HTERT RPE-1 (cell line): ENCODE data around the gene ZBED2.
"Not testable (repeated sequence)": the region's sequence is repeated elsewhere in the genome, so short reads cannot be mapped to it uniquely, and the experiment has no call there.

Source experiments
- in situ Hi-C: fragments of 300-500 bp; cut with MboI; formaldehyde crosslinking; loops from 4 replicates; pipeline ENCODE4 v1.14.3; 2020; ENCODE audit warnings: low sequenced_read_pairs

ZBED2 gene

DNA sequence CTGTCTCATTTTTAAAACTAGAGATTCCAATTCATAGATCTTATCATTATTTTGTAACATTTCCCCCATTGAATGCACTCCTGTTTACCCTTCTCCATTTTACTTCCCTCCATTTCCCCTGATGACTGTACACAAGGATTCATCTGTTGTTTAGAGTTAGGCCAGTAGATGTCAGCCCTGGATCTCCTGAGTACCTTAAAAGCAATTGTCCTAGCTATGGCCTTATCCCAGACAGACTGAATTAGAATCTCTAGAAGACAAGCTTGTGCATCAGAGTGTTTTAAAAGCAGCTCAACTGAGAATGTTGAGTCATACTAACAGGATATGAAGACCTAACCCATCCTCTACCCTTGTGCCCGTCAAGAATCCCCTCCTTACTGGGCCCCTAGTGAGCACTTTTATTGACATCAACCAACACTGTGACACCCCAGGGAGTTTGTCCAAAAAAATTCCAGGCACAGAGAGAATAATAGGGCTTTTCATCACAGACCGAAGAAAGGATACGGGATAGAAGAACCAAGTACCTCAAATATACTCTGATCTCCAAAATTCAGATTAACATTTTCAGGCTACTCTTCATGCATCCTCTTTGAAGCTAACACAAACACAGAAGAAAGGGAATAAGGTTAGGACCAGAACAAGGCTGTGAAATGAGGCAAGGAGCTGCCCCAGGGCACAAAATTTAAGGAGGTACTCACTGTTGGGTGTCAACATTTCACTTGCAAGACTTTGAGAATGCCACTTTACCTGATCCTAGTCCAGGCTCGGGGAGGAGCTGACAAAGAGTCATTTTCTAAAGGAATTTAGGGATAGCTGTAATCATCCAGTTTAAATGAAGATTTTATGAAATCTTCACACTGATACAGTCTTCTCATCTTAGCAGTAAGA is 17.1 kb downstream of the ZBED2 start:
- in situ Hi-C loops = no loop called here

DNA sequence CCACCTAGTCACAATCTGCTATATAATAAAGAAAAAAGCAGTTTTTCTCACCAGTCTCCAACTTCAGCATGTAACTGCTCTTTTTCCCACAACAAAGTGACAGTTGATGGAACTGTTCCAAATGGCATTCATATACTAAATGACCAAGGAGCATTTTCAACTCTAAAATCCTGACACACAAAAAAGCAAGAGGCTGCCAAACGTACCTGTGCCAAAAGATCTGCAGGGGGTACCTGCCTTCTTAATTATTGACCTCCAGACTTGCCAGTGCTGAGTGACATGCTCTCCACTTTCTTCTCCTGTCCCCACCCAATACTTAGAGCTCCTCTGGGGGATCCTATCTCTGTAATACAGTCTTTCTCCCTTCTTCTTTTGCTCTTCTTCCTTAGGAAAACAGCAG is 18.0 kb downstream of the ZBED2 start:
- in situ Hi-C loops = no loop called here

DNA sequence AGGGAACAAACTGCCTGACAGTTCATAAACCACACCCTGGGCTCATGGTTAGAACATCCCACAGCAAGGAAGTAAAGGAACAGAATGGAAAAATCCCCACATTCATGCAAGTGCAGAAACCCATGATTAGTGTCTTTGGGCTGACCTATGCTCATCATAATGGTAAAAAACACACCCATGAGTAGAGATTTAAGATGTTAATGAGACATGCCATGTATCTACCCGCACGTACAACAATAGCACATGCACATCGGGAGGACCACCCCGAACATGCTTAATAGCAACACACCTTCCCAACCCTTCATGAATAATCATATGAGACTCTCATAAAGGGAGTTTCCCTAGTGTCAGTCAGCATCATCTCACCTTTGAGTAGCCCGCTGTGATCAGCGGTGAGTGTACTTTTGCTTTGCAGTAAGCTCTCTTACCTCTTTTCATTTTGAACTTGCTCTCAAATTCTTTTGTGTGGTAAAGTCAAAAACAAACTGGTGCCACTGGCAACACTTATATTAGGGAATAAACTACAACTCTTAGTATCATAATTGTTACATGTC is 23.2 kb downstream of the ZBED2 start:
- in situ Hi-C loops = no loop called here

DNA sequence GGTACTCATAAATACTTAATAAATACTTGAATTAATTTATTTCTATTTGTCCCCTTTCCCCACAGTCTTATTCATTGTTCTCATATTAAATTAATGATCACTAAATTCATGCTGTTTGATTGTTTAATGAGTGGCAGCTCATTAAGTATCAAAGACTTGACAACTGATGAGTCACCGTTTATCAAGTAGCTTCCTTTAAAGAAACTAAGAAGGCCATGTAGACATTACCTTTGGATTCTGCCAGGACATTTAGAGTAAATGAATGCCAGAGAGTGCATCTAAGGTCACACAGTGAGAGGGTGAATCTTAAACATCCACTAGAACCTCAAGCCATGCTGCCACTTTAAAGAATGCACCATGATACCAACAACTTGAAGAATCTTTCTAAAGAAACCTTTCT is 23.9 kb downstream of the ZBED2 start:
- in situ Hi-C loops = no loop called here

DNA sequence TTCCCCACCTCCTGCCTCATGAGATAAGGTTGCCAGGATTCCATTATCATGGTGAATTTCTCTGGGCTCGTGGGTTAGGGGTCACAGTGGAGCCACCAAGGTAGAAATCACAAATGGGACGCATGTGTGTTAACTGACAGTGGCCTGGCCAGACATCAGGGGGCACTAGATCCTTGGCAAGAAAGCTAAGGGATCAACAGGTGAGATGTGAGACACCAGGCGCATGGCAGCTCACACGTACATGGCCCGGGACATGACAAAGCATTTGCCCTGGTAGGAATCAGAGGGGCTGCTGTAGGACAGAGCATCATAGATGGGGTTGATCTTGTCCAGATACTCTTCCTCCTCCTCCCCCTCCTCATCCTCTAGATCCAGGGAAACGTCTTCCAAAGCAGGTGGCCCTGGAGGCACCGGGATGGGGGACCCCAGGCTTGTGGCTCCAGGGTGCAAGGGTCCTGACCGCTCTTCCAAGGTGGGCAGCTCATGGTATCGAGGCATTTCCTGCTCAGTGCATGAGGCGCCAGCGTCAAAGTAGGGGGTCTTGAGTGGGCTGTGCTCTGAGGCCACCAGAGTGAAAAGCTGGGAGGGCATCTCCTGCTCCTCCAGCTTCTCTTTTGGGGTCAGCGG is 24.6 kb downstream of the ZBED2 start:
- in situ Hi-C loops = no loop called here

DNA sequence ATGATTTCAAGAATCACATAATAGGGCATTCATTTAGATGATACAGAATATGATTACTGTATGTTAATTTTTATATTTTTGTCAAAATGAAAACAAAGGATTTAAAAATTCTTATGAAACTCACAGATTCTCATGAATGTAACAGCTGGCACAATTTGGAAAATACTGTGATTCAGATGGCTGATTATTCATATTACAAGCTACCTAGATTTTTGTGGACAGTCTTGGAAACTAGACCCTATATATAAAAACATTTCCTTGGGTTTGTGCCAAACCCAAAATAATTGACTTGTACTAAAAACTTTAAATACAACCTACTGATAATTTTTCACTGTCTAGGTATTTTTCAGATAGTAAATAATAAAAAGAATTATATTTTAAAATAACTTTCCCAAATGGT is 26.2 kb downstream of the ZBED2 start:
- in situ Hi-C loops = no loop called here

DNA sequence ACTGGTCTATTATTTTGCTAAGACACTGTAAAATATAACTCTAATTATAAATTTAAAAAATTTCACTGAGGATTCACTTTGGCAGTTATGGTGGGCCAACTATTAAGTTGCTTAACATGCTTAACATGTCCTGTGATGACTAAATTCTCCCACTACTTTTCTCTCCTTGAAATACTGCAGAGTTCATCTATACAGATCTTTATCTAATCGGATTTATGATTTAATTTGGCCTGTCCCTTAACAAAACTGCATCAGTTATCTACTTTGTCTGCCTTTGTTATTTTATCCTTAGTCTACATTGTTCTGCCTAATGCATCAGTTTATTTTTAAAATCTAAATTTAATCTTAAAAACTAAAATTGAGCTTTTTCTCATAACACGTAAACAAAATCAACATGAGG is 26.8 kb downstream of the ZBED2 start:
- in situ Hi-C loops = no loop called here

DNA sequence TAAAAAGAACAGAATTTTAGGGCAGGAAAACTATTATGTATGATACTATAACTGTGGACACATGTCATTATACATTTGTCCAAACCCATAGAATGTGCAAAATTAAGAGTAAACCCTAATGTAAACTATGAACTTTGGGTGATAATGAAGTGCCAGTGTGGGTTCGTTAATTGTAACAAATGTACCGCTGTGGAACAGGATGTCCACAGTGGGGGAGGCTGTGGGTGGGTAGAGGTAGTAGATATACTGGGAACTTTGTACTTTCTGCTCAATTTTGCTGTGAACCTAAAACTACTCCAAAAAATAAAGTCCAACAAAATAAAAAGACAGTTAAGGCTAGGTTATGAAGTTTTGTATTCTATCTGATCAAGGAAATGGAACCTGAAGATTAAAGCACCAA is 28.3 kb downstream of the ZBED2 start:
- in situ Hi-C loops = no loop called here

DNA sequence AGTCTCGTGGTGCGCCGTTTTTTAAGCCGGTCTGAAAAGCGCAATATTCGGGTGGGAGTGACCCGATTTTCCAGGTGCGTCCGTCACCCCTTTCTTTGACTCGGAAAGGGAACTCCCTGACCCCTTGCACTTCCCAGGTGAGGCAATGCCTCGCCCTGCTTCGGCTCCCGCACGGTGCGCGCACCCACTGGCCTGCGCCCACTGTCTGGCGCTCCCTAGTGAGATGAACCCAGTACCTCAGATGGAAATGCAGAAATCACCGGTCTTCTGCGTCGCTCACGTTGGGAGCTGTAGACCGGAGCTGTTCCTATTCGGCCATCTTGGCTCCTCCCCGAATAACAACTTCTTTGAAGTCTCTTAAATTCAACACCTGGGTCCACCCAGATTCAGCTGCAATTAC is 33.2 kb downstream of the ZBED2 start:
- in situ Hi-C loops = not testable (repeated sequence)

DNA sequence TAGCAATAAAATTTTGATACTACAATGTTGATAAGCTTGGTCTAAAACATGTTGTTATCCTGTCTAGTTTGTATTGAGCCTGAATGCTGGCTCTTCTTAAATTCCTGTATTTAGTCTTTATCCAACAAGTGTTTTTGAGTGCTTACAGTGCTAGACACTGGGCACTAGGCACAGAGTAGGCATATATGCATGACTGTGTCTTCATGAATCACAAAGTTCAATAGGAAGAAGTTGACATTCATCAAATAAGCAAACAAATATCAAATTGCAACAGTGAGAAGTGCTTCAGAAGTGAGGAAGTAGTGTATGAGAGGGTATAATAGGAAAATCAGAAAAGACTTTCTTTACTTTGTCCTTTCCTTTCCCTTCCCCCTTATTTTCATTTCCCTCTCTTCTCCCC is 46.4 kb downstream of the ZBED2 start:
- in situ Hi-C loops = no loop called here

DNA sequence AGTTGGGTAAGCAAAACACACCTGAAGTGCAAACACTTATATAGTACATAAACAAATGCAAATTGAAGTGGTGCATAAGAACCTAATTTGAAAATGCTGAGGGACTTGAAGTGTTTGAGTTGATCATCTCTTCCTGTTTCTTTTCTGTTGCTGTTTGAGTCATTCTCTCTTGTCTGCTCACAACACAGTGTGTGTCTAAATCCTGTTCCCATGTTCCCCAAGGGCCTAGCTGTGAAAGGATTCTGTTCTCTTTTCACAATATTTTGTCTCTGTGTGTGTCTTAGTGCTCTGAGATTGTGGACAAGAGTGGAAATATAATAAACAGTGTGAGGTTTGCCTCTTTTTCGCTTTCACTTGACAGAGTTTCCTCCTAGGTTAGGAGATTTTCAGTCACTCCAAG is 47.1 kb downstream of the ZBED2 start:
- in situ Hi-C loops = no loop called here

DNA sequence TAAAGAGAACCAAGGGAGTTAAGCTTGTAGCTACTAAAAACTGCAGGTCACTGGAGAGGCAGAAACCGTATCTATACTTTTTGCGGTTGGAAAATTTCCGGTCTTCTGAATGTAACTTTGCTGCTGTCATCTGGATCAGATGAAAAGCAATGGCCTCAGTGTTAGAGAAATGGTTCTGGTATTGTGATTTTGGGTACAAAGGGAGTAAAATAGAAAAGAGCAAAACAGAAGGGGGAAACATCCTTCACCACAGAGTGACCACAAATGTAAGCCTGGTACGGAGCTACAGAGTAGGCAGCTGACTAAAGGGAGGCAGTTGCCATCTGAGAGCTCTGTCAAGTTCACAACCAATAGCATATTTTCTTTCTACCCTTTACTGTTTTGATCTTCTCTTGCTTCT is 47.5 kb downstream of the ZBED2 start:
- in situ Hi-C loops = no loop called here

DNA sequence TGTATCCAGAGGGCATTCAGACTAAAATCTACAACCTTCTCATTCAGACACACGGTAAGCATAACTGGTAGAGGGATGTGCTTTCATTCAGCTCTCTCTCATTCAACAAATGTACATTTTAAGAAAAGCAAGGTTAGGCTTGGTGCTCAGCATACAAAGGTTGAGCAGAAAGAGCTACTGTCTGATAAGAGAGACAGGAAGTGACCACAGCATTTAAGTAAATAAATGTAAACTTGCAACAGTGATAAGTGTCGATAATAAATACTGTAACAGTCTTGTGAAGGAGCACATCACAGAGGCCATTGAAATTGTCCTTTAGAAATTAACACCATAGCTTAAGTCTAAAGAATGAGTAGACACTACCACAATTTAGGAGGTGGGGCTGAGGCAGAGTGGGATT is 49.8 kb downstream of the ZBED2 start:
- in situ Hi-C loops = no loop called here
